GM12892 (cell line): Measurements from ENCODE around the gene WWP2.

Experiments
- POLR2A ChIP-seq: IDR thresholded peaks from 2 replicates; pipeline ENCODE4 v1.6.1; 2011; ENCODE audit warnings: low read depth, low read length, control low read depth
- POLR2AphosphoS5 ChIP-seq: IDR thresholded peaks from 2 replicates; pipeline ENCODE4 v1.6.1; 2011; ENCODE audit warnings: low read depth, low read length, control low read depth

GRCh38 chr16:69839240-69839688 is 77.1 kb downstream of the WWP2 start:
- TF ChIP-seq POLR2AphosphoS5 (no peak), POLR2A (no peak)
